CD14-positive monocyte (primary cell): ENCODE measurements around the gene PON3. TPM values are rescaled to one million over a fixed set of nuclear protein-coding genes. Genes with fewer than 3 reads are reported as not detected.

Experiments used
- DNase-seq, 3 donors: peaks; one replicate each; pipeline ENCODE4 v3.0.0-alpha.2; 2011 to 2022
- H2AFZ ChIP-seq: 2 replicates; pipeline ENCODE4 v1.6.0; 2012; ENCODE audit warnings: mild to moderate bottlenecking, low read depth, low read length, inconsistent platforms; ENCODE audit not compliant: insufficient read depth, poor library complexity, severe bottlenecking
- H3K27ac ChIP-seq, 2 donors: 1 replicate in 1 of 2; 2 replicates in 1 of 2; pipeline ENCODE4 v1.5.1; 2012 to 2013; ENCODE audit warnings: low read length in 2 of 2, control low read depth in 1 of 2, inconsistent platforms in 1 of 2, low read depth in 1 of 2, mild to moderate bottlenecking in 1 of 2
- H3K27me3 ChIP-seq, 2 donors: one replicate each; pipeline versions ENCODE4 v1.6.0 to v1.6.1; 2011 to 2013; ENCODE audit warnings: low read length in 2 of 2; ENCODE audit not compliant: control insufficient read depth in 2 of 2, insufficient read depth in 2 of 2
- H3K36me3 ChIP-seq, 2 donors: replicated peaks in 1 of 2; 1 replicate in 1 of 2; 2 replicates in 1 of 2; pipeline versions ENCODE4 v1.5.1 to v1.6.1; 2012 to 2013; ENCODE audit warnings: low read length in 2 of 2, control low read depth in 1 of 2, inconsistent platforms in 1 of 2, mild to moderate bottlenecking in 1 of 2; ENCODE audit not compliant: insufficient read depth in 2 of 2, control insufficient read depth in 1 of 2
- H3K4me1 ChIP-seq, 2 donors: 1 replicate in 1 of 2; 2 replicates in 1 of 2; pipeline versions ENCODE4 v1.5.1 to v1.6.1; 2012 to 2013; ENCODE audit warnings: low read length in 2 of 2, control low read depth in 1 of 2, inconsistent platforms in 1 of 2, mild to moderate bottlenecking in 1 of 2, moderate library complexity in 1 of 2; ENCODE audit not compliant: insufficient read depth in 2 of 2, control insufficient read depth in 1 of 2
- H3K4me2 ChIP-seq: replicated peaks from 2 replicates; pipeline ENCODE3; 2012; ENCODE audit warnings: low read length, moderate library complexity, mild to moderate bottlenecking; ENCODE audit not compliant: poor library complexity, severe bottlenecking; ENCODE audit errors: extremely low read depth
- H3K4me3 ChIP-seq, 3 experiments: fragments of 200-600 bp in 1 of 3; sonication (generic) in 1 of 3; replicated peaks in 1 of 3; 1 replicate in 2 of 3; 2 replicates in 1 of 3; pipeline ENCODE4 v1.5.1; 2011 to 2013; ENCODE audit warnings: low read length in 3 of 3, mild to moderate bottlenecking in 3 of 3, control low read depth in 2 of 3, low read depth in 2 of 3, inconsistent platforms in 1 of 3, moderate library complexity in 1 of 3
- H3K79me2 ChIP-seq: 2 replicates; pipeline ENCODE4 v1.6.0; 2012; ENCODE audit warnings: mild to moderate bottlenecking, control low read depth, inconsistent platforms, low read length, moderate library complexity; ENCODE audit not compliant: insufficient read depth
- H3K9ac ChIP-seq: 2 replicates; pipeline ENCODE4 v1.6.0; 2017; ENCODE audit warnings: low read length, mild to moderate bottlenecking; ENCODE audit not compliant: insufficient read depth, poor library complexity, severe bottlenecking
- H3K9me3 ChIP-seq, 2 donors: replicated peaks in 1 of 2; 1 replicate in 1 of 2; 2 replicates in 1 of 2; pipeline versions ENCODE4 v1.5.1 to v1.6.1; 2012 to 2013; ENCODE audit warnings: low read length in 2 of 2, control low read depth in 1 of 2; ENCODE audit not compliant: control insufficient read depth in 1 of 2, insufficient read depth in 1 of 2
- H4K20me1 ChIP-seq: 2 replicates; pipeline ENCODE4 v1.6.0; 2012; ENCODE audit warnings: mild to moderate bottlenecking, low read length, control low read depth, moderate library complexity; ENCODE audit not compliant: insufficient read depth
- H3K27ac Mint-ChIP-seq, 7 donors: one replicate each; pipeline ENCODE4 v1.8.0; 2020; ENCODE audit warnings: mild to moderate bottlenecking in 7 of 7, mixed read lengths in 7 of 7, moderate library complexity in 6 of 7, inconsistent platforms in 2 of 7
- H3K27me3 Mint-ChIP-seq, 3 donors: one replicate each; pipeline ENCODE4 v1.8.0; 2021 to 2022; ENCODE audit warnings: low read depth in 3 of 3, mild to moderate bottlenecking in 3 of 3, mixed read lengths in 3 of 3, moderate library complexity in 3 of 3, inconsistent platforms in 1 of 3
- H3K36me3 Mint-ChIP-seq, 2 donors: one replicate each; pipeline ENCODE4 v1.8.0; 2020; ENCODE audit warnings: mixed read lengths in 2 of 2, inconsistent platforms in 1 of 2, mild to moderate bottlenecking in 1 of 2
- H3K4me1 Mint-ChIP-seq: one replicate; pipeline ENCODE4 v1.8.0; 2020; ENCODE audit warnings: mild to moderate bottlenecking, mixed read lengths
- H3K4me3 Mint-ChIP-seq, 2 donors: one replicate each; pipeline ENCODE4 v1.8.0; 2020; ENCODE audit warnings: mild to moderate bottlenecking in 2 of 2, mixed read lengths in 2 of 2, moderate library complexity in 1 of 2
- H3K9me3 Mint-ChIP-seq, 7 donors: one replicate each; pipeline ENCODE4 v1.8.0; 2020 to 2022; ENCODE audit warnings: mixed read lengths in 7 of 7, mild to moderate bottlenecking in 6 of 7, moderate library complexity in 6 of 7, inconsistent platforms in 2 of 7
- WGBS: methylation state at CpG from one replicate; pipeline ENCODE4 v1.1.5; 2013; ENCODE audit warnings: missing lambda C conversion rate; ENCODE audit not compliant: insufficient coverage; 5-methylcytosine and 5-hydroxymethylcytosine counted together
- intact Hi-C, 2 donors: fragments of 100-400 bp; cut with micrococcal nuclease; formaldehyde crosslinking; loops; one replicate each; pipeline versions ENCODE4 v1.15.0 to v1.15.1; 2023
- polyA plus RNA-seq, 3 donors: library from polyadenylated mRNA; depleted of rRNA in 1 of 3; unstranded in 2 of 3; stranded (reverse) in 1 of 3; fragments of 300-500 nt in 2 of 3; fragments of >200 nt in 1 of 3; fragmentation: Illumina TruSeq in 2 of 3; gene quantifications; 1 replicate in 2 of 3; 2 replicates in 1 of 3; pipeline ENCODE4 v1.2.3, GENCODE V29; 2012 to 2021
- TF ChIP-seq, protein P1 (sequence below): fragments of 200-600 bp; IDR thresholded peaks from one replicate; pipeline ENCODE4 v1.8.0; 2022; ENCODE audit warnings: antibody characterized with exemption, mild to moderate bottlenecking

The PON3 gene
- polyA plus RNA-seq, 3 donors: not detected

- Histone ChIP-seq H2AFZ (no peak overlapping the region), H3K4me3 (no peak overlapping the region), H4K20me1 (no peaks in the 10 kb centered on the region), H3K4me2 (no peak overlapping the region), H3K9me3 (no peaks in the 10 kb centered on the region), H3K9ac (no peak overlapping the region), H3K27me3 (no peaks in the 10 kb centered on the region), H3K4me1 (no peaks in the 10 kb centered on the region), H3K36me3 (no peaks in the 10 kb centered on the region), H3K79me2 (no peaks in the 10 kb centered on the region), H3K27ac (no peak overlapping the region)
- Mint-ChIP-seq H3K4me1 (no peaks in the 10 kb centered on the region), H3K9me3 (peaks cover 0 to 6% (median 4%) of the 10 kb centered on the region in 7 donors), H3K4me3 (no peak overlapping the region), H3K27me3 (no peaks in the 10 kb centered on the region), H3K36me3 (no peaks in the 10 kb centered on the region), H3K27ac (no peak overlapping the region)
- no CpG with 5 or more reads among the region's 3 CpGs for WGBS
- no peak for DNase-seq
- intact Hi-C loops: no loop called here
- TF ChIP-seq, protein P1, sequence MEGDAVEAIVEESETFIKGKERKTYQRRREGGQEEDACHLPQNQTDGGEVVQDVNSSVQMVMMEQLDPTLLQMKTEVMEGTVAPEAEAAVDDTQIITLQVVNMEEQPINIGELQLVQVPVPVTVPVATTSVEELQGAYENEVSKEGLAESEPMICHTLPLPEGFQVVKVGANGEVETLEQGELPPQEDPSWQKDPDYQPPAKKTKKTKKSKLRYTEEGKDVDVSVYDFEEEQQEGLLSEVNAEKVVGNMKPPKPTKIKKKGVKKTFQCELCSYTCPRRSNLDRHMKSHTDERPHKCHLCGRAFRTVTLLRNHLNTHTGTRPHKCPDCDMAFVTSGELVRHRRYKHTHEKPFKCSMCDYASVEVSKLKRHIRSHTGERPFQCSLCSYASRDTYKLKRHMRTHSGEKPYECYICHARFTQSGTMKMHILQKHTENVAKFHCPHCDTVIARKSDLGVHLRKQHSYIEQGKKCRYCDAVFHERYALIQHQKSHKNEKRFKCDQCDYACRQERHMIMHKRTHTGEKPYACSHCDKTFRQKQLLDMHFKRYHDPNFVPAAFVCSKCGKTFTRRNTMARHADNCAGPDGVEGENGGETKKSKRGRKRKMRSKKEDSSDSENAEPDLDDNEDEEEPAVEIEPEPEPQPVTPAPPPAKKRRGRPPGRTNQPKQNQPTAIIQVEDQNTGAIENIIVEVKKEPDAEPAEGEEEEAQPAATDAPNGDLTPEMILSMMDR: no peak
Measured at GRCh38 chr7:95338832-95339231, 57.3 kb downstream of the PON3 start.

GRCh38 chr7:95335093-95335492, 61.1 kb downstream of the PON3 start:
- no peak overlapping the region for H3K4me3 Mint-ChIP-seq
- no peak overlapping the region for H3K4me3 ChIP-seq
- H3K36me3 Mint-ChIP-seq: no peaks in the 10 kb centered on the region
- DNase-seq: no peak
- no peaks in the 10 kb centered on the region for H3K79me2 ChIP-seq
- no peak overlapping the region for H3K4me2 ChIP-seq
- H3K27ac ChIP-seq: no peak overlapping the region
- peaks cover 0 to 2% (median 0%) of the 10 kb centered on the region in 3 donors for H3K27me3 Mint-ChIP-seq
- H3K27ac Mint-ChIP-seq: no peak overlapping the region
- no peak overlapping the region for H3K9ac ChIP-seq
- H2AFZ ChIP-seq: no peak overlapping the region
- no peaks in the 10 kb centered on the region for H3K36me3 ChIP-seq
- no peaks in the 10 kb centered on the region for H3K27me3 ChIP-seq
- H3K4me1 Mint-ChIP-seq: peaks cover 6% of the 10 kb centered on the region
- peaks cover 0 to 6% (median 1%) of the 10 kb centered on the region in 7 donors for H3K9me3 Mint-ChIP-seq
- H3K4me1 ChIP-seq: no peaks in the 10 kb centered on the region
- intact Hi-C loops: no loop called here
- H3K9me3 ChIP-seq: no peaks in the 10 kb centered on the region
- TF ChIP-seq, protein P1: no peak
- H4K20me1 ChIP-seq: no peaks in the 10 kb centered on the region
